GM21447 (cell line): ENCODE results near the gene EPB42.
"Not testable (repeated sequence)": the region's sequence is repeated elsewhere in the genome, so short reads cannot be mapped to it uniquely, and the experiment has no call there.

Experiments used
- ATAC-seq: cut with Tn5 transposase; IDR thresholded peaks from one replicate; pipeline ENCODE4 v1.9.1; 2021; ENCODE audit not compliant: unreplicated experiment

The EPB42 gene

GRCh38 chr15:43213466-43213865 lies 7.4 kb downstream of the EPB42 start:
- ATAC-seq = no peak

DNA sequence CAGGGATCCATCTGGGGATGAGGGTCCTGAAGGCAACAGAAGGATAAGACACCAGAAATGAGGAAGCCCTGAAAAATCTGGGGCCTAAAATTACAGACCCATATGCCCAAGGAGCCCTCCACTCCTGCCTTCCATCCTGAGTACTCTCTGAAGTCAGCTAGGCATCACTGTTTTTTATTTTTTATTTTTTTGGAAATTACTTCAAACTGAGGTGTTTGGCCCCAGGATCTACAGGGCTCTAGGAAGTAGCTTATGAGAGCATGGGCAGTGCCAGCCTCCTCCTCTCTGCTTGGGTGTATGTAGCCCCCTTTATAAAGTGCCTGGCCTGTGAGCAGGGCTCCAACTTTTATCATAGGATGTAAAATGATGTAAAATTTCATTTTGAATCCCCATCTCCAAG lies 7.9 kb downstream of the EPB42 start:
- ATAC-seq = no peak

GRCh38 chr15:43212299-43212698 lies 8.5 kb downstream of the EPB42 start:
- ATAC-seq = no peak

DNA sequence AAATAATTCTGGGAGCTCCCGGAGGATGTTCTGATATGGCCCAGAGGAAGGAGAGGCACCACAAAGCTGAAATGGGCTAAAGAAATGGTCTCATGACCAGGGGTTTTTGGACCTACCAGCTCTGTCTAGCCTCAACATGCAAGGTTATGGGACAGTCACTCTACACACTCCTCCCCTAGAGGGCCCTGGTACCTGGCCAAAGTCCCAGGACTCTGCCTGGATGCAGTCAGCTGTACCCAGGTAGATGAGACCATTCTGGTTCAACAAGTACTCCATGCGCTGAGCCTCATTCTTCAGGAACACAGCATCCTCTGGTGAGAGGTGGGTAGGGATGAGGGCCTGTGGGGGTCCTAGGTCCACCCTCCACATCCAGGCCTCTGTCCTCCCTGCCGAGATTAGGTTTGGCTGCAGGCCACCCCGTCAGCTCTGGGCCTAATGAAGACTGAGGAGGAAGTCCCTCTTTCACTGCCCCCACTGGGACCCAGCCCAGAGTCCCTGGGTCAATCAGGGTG lies 9.5 kb downstream of the EPB42 start:
- ATAC-seq = no peak

DNA sequence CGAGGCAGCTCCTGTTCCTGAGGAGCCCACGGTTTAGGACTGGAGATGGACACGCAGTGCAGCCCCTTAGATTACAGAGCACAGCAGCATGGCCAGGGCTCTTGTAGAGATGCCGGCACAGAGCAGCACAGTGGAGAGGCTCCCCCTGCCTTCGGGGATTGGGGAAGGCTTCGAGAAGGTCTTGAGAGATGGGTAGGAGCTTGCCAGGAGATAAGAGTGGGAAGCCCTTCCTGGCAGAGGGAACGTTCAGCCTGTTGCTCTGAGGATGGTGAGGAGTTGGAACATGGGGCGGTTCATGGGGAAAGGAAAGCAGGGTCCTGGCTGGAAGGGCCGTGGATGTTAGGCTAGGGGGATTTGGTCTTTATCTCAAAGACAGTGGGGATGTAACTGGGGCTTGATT lies 10.0 kb downstream of the EPB42 start:
- no peak for ATAC-seq

DNA sequence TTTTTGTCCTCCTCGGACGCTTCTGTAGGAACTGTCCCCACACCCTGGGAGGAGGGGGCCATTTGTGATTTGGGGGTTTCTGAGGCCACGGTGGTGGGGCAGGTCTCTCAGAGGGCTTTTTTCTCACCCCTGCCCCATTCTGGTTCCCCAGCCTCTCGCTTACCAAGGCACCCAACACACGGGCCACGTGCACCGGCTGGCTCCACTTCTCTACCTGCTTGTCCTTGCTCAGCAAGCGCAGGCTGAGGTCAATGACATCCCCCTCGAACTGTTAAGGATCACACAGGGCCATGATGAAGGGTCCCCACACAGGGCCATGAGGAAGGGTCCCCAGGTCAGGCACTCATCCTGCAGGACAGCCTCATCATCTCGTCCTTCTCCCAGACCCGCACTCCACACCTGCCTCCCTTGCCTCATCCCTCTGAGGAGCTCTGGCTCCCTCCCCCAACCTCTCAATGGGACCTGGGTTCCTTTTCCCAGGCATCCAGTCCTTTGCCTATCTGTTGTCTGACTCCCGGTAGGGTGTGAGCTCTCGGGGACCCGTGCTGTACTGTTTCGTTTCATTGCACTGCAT lies 10.6 kb downstream of the EPB42 start:
- ATAC-seq = no peak

GRCh38 chr15:43209059-43209824 lies 11.6 kb downstream of the EPB42 start:
- ATAC-seq = no peak

DNA sequence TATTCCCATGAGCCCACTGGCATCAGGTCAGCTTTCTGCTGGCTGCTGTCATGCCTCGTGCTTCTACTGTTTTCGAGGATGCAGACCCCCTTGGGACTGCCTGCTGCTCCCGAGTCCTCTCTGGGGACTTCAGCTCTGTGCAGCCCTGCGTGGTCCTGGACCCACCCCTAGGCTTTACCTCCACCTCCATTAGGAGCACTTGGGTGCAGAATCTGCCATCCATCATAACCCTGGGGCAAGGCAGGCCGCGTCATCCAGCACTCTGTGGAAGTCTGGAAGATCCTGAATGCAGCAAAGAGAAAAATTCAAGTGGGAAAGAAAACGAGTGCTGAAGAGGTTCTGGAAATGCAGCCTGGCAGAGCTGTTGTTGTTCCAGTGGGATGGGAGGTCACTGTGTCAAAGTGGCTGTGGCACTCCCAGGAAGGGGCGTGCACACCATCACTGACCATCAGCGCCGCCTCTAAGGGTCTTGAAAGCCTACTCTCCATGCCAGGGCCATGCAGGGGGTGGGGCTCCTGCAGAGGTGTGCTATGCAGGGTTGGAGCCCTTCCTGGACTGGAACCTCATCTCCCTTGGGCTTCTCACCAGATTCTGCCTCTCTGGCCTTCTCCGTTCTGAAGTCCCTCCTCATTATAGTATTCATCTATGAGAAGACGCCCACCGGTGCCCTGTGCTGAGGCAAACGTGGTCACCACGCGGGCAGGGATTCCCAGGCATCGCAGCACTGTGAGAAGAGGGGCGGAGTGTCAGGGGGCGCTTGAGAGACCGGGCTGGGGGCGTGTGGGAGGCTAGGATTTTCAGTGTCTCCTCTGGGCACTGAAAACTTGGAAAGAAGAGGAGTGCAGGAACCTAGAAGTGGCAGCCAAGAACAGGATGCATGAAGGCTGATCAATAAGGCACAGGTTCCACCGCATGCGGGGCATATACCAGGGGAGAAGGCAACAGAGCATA lies 12.5 kb downstream of the EPB42 start:
- ATAC-seq = no peak

DNA sequence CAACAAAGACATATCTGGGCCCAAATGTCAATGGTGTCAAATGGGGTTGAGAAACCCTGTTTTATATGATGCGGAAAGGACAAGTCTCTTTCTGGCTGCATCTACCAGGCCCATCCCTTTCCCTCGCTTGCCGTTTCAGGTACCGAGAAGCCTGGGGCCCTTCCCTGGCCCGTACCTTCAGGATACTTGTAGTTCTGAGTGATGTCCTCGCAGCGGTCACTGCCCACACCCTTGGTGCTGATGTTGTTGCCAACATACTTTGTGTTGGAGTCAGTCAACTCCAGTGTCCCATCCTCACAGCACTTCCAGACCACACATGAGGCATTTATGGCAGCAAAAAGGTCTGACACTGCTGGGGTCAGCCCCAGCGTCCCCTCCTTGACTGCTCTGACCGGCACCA lies 13.8 kb downstream of the EPB42 start:
- ATAC-seq = no peak

GRCh38 chr15:43206054-43206453 lies 14.8 kb downstream of the EPB42 start:
- no peak for ATAC-seq

DNA sequence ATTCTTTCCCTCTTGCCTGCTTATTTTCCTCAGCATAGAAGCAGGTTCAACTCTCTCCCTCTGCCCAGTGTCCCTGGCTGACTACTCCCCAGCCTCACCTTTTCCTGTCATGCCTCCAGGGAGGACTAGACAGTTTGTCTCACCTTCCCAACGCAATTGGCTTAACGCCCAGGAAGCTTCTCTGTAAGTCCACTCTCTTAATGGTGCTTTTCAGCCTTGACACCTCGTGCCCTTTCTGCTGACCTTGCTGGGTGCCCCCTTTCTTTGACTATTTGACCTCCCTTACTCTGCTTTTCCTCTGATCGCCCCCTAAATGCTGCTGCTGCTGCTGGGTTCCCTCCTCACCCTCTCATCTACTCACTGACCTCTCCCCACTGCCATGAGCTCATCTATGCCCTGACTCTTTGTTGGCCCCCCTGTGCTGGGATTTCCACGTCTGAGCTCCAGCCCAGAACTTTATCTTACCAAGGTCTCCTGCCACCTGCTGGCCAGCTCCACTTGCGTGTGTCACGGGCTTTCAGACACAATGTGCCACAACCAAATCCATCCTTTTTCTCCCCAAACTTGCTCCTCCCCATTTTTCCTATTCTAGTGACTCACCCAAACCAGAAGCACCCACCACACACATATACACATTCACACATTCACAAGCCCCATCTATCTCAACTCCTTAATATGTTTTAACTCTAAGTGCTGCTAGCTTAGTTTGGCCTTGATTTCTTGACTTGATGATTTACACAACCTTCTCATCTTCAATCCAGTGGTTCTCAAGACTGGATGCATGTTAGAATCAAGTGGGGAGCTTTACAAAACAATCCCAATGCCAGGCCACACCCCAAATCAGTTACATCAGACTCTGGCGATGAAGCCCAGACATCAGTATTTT lies 16.6 kb downstream of the EPB42 start:
- no peak for ATAC-seq

DNA sequence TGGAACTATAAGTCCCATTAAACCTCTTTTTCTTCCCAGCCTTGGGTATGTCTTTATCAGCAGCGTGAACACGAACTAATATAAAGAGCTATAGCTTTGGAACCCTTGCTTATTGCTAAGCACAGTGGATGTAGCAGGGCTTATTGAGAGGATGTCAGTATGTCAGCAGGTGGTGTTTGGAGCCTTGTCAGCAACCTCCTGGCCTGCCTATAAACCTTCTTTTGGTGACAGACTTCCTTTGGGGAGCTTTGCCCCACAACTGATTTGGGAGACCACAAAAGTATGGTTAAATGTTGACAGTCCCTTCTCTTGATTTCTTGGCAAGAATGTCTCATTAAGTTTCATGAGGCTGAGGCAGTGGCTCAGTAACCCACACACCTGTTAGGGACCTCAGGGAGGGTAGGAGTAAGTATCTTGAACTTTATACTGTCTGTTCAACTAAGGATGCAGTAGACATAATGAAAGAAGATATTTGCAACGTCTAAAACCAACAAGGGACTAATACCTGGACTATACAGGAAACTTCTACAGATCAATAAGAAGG lies 20.8 kb downstream of the EPB42 start:
- ATAC-seq = no peak

DNA sequence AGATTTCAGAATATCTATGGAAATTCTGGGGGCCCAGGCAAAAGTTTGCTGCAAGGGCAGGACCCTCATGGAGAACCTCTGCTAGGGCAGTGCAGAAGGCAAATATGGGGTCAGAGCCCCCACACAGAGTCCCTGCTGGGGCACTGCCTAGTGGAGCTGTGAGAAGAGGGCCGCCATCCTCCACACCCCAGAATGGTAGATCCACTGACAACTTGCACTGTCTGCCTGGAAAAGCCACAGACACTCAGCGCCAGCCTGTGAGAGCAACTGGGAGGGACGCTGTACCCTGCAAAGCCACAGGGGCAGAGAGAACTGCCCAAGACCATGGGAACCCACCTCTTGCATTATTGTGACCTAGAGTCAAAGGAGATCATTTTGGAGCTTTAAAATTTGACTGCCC lies 21.8 kb downstream of the EPB42 start:
- no peak for ATAC-seq

- not testable (repeated sequence) for ATAC-seq
Measured at GRCh38 chr15:43198556-43198955, 22.3 kb downstream of the EPB42 start.

GRCh38 chr15:43197773-43198172 lies 23.0 kb downstream of the EPB42 start:
- not testable (repeated sequence) for ATAC-seq

DNA sequence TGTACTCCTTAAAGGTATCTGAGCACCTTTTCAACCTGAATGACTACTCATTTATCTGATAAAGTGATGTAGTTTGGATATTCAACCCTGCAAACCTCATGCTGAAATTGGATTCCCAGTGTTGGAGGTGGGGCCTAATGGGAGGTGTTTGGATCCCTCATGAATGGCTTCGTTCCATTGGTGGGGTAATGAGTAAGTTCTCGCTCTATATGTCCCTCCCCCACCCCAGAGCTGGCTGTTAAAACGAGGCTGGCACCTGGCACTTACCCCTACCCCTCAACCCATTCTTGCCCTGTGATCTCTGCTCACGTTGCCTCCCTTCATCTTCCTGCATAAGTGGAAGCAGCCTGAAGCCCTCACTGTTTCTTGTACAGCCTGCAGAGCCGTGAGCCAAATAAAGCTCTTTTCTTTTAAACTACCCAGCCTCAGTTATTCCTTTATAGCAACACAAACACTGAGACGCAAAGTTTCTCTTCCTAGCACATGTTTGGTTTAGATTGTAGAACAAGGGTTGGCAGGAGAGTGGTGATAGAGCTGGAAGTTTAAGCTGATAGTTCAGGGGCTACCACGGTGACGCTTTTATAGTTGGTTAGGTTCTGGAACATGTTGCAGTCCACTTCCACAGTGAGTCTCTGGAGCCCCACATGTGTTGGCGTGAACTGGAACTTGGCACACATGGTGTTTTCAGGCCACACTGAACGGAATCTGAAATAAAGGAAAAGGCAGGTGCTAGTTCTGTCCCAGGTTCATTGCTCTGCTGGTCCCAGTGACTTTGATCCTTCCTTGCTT lies 23.9 kb downstream of the EPB42 start:
- no peak for ATAC-seq

DNA sequence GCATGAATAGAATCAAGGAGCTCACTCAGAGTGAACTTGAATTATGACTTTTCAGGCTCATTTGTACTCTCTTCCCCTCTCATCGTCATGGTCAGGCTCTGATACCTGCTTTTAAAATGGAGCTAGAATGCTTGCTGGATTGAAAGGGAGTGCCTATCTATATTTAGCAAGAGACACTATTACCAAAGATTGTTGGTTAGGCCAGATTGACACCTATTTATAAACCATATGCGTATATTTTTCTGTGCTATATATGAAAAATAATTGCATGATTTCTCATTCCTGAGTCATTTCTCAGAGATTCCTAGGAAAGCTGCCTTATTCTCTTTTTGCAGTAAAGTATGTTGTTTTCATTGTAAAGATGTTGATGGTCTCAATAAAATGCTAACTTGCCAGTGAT lies 26.0 kb downstream of the EPB42 start:
- no peak for ATAC-seq

GRCh38 chr15:43193710-43194109 lies 27.1 kb downstream of the EPB42 start:
- ATAC-seq = no peak

GRCh38 chr15:43190178-43190577 lies 30.6 kb downstream of the EPB42 start:
- ATAC-seq = no peak
